ENCODE results near the gene PHF21A.

GRCh38 chr11:45885274-45885920 lies 235.9 kb downstream of the PHF21A start, which contains the start of gene MAPK8IP1:
- TF ChIP-seq CTCF (IDR thresholded peaks at IDR 0.05; ENCODE audit: low read depth, low read length, missing input control) (no peak), JUND (IDR thresholded peaks at IDR 0.05) (no peak), RAD21 (IDR thresholded peaks at IDR 0.05) (no peak), TAF1 (conservative IDR thresholded peaks at IDR 0.05) (no peak), NR2F2 (IDR thresholded peaks at IDR 0.05) (no peak)
- TF ChIP-seq, protein P1, sequence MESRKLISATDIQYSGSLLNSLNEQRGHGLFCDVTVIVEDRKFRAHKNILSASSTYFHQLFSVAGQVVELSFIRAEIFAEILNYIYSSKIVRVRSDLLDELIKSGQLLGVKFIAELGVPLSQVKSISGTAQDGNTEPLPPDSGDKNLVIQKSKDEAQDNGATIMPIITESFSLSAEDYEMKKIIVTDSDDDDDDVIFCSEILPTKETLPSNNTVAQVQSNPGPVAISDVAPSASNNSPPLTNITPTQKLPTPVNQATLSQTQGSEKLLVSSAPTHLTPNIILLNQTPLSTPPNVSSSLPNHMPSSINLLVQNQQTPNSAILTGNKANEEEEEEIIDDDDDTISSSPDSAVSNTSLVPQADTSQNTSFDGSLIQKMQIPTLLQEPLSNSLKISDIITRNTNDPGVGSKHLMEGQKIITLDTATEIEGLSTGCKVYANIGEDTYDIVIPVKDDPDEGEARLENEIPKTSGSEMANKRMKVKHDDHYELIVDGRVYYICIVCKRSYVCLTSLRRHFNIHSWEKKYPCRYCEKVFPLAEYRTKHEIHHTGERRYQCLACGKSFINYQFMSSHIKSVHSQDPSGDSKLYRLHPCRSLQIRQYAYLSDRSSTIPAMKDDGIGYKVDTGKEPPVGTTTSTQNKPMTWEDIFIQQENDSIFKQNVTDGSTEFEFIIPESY (IDR thresholded peaks at IDR 0.05): no peak
